ENCODE results near the gene GPR162. TPM values are rescaled to one million over a fixed set of nuclear protein-coding genes. Genes with fewer than 3 reads are reported as not detected.

The GPR162 gene
- total and polyA plus RNA-seq, 10 of the 15 experiments (the other 5 are each of a cell fraction or from before 2014, with no cell fraction given) = not detected

DNA sequence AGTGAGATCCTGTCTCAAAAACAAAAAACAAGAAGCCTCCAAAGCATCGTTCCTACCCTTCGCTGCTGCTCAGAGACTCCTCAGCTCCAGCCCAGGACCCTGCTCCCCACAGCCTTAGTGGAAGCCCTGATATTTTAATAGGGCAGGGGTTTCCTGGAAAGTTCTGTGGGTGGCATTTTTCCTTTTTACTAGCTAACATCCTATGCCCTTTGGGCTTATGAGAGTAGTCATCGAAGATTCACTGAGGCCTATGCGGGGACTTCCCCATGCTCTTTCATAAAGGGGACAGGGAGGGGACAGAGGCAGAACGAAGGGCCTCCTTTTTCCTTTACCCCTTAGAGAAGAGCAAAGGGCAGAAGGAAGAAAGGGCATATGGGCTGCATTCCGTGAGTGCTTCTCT lies 41.0 kb upstream of the GPR162 start:
- Histone ChIP-seq H3K27me3 (replicated peaks in 1 of 2; ENCODE audit: control insufficient read depth in 2 of 2, insufficient read depth in 2 of 2, low read length in 1 of 2) (no peaks in the 10 kb centered on the region), H3K36me3 (ENCODE audit: control insufficient read depth in 2 of 2, insufficient read depth in 2 of 2, low read length in 1 of 2) (no peaks in the 10 kb centered on the region), H3K9me3 (replicated peaks; ENCODE audit: control insufficient read depth, insufficient read depth, low read length) (no peaks in the 10 kb centered on the region), H3K4me1 (ENCODE audit: control insufficient read depth, insufficient read depth, low read length) (peaks cover 18% of the 10 kb centered on the region), H3K4me3 (no peak overlapping the region), H3K9ac (ENCODE audit: control insufficient read depth, insufficient read depth, low read length) (no peak overlapping the region), H2AFZ (ENCODE audit: control insufficient read depth, low read depth, low read length) (no peak overlapping the region), H3K79me2 (ENCODE audit: control insufficient read depth, insufficient read depth, low read length) (no peaks in the 10 kb centered on the region), H3K4me2 (ENCODE audit: control insufficient read depth, insufficient read depth) (no peak overlapping the region), H4K20me1 (ENCODE audit: control insufficient read depth, insufficient read depth) (no peaks in the 10 kb centered on the region), H3K27ac (ENCODE audit: control insufficient read depth, insufficient read depth) (no peak overlapping the region)
- POLR2A ChIA-PET = interaction anchor here (0.5 to 1.8 kb wide), 12 partner anchors 11 to 278 kb away, joined by 3 to 11 read pairs (median 3); partner anchors contain the start of genes CDCA3, MLF2 and PTMS
- intact Hi-C loops (cut with micrococcal nuclease; ENCODE audit: unreplicated experiment) = no loop called here
- in situ Hi-C loops (cut with MboI) = no loop called here
- FAIRE-seq = no peak
- CTCF ChIA-PET = interaction anchor here (0.6 to 12.7 kb wide), 17 partner anchors 9 to 270 kb away, joined by 3 to 221 read pairs (median 4); partner anchors contain the start of genes LAG3 and MLF2
- DNase-seq (ENCODE audit: low read depth, low spot score) = no peak
- SMC1A ChIA-PET (ENCODE audit: uncharacterized antibody, unreplicated experiment) = interaction anchor here (0.7 to 6.6 kb wide), 13 partner anchors 10 to 217 kb away, joined by 3 to 84 read pairs (median 4); partner anchors contain the start of gene MLF2
- RAD21 ChIA-PET (ENCODE audit: unreplicated experiment) = interaction anchor here (0.7 to 5.4 kb wide), 6 partner anchors 16 to 91 kb away, joined by 3 to 42 read pairs (median 3); partner anchors contain the start of genes CDCA3 and MLF2
- BruUV-seq (replicated peaks) = no TSS peak
- 33% methylated on average over 6 of the region's 6 CpGs for WGBS (ENCODE audit: insufficient coverage, insufficient replicate concordance, low lambda C conversion rate, missing lambda C conversion rate)
- ATAC-seq = no peak
- TF ChIP-seq BMI1 (IDR thresholded peaks at IDR 0.05; ENCODE audit: borderline replicate concordance) = no peak
- TF ChIP-seq, protein P1, sequence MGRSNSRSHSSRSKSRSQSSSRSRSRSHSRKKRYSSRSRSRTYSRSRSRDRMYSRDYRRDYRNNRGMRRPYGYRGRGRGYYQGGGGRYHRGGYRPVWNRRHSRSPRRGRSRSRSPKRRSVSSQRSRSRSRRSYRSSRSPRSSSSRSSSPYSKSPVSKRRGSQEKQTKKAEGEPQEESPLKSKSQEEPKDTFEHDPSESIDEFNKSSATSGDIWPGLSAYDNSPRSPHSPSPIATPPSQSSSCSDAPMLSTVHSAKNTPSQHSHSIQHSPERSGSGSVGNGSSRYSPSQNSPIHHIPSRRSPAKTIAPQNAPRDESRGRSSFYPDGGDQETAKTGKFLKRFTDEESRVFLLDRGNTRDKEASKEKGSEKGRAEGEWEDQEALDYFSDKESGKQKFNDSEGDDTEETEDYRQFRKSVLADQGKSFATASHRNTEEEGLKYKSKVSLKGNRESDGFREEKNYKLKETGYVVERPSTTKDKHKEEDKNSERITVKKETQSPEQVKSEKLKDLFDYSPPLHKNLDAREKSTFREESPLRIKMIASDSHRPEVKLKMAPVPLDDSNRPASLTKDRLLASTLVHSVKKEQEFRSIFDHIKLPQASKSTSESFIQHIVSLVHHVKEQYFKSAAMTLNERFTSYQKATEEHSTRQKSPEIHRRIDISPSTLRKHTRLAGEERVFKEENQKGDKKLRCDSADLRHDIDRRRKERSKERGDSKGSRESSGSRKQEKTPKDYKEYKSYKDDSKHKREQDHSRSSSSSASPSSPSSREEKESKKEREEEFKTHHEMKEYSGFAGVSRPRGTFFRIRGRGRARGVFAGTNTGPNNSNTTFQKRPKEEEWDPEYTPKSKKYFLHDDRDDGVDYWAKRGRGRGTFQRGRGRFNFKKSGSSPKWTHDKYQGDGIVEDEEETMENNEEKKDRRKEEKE (IDR thresholded peaks at IDR 0.05) = no peak
- TF ChIP-seq ZZZ3 (IDR thresholded peaks at IDR 0.05; ENCODE audit: control insufficient read depth, insufficient read length, low read depth) = no peak
- TF ChIP-seq, protein P2, sequence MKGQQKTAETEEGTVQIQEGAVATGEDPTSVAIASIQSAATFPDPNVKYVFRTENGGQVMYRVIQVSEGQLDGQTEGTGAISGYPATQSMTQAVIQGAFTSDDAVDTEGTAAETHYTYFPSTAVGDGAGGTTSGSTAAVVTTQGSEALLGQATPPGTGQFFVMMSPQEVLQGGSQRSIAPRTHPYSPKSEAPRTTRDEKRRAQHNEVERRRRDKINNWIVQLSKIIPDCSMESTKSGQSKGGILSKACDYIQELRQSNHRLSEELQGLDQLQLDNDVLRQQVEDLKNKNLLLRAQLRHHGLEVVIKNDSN (IDR thresholded peaks at IDR 0.05; ENCODE audit: borderline replicate concordance, extremely low read length, insufficient read depth, low read depth, low read length) = no peak
- TF ChIP-seq, protein P3, sequence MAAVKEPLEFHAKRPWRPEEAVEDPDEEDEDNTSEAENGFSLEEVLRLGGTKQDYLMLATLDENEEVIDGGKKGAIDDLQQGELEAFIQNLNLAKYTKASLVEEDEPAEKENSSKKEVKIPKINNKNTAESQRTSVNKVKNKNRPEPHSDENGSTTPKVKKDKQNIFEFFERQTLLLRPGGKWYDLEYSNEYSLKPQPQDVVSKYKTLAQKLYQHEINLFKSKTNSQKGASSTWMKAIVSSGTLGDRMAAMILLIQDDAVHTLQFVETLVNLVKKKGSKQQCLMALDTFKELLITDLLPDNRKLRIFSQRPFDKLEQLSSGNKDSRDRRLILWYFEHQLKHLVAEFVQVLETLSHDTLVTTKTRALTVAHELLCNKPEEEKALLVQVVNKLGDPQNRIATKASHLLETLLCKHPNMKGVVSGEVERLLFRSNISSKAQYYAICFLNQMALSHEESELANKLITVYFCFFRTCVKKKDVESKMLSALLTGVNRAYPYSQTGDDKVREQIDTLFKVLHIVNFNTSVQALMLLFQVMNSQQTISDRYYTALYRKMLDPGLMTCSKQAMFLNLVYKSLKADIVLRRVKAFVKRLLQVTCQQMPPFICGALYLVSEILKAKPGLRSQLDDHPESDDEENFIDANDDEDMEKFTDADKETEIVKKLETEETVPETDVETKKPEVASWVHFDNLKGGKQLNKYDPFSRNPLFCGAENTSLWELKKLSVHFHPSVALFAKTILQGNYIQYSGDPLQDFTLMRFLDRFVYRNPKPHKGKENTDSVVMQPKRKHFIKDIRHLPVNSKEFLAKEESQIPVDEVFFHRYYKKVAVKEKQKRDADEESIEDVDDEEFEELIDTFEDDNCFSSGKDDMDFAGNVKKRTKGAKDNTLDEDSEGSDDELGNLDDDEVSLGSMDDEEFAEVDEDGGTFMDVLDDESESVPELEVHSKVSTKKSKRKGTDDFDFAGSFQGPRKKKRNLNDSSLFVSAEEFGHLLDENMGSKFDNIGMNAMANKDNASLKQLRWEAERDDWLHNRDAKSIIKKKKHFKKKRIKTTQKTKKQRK (IDR thresholded peaks at IDR 0.05; ENCODE audit: low read depth, low read length) = no peak
- TF ChIP-seq RAD21 (IDR thresholded peaks at IDR 0.05; ENCODE audit: insufficient read depth, low read depth, low read length) = no peak
- TF ChIP-seq EED (IDR thresholded peaks at IDR 0.05; ENCODE audit: low read depth) = no peak
- no peak for TF ChIP-seq ZNF207 (IDR thresholded peaks at IDR 0.05; ENCODE audit: borderline replicate concordance)
- TF ChIP-seq SMAD5 (IDR thresholded peaks at IDR 0.05; ENCODE audit: low read depth) = no peak
- TF ChIP-seq RAD51 (IDR thresholded peaks at IDR 0.05) = no peak
- no peak for TF ChIP-seq YY1 (IDR thresholded peaks at IDR 0.05; ENCODE audit: low read depth, low read length)
- no peak for TF ChIP-seq ETV6 (conservative IDR thresholded peaks at IDR 0.05 in 1 of 2, IDR thresholded peaks at IDR 0.05 in 1 of 2; ENCODE audit: borderline replicate concordance in 1 of 2, low read depth in 1 of 2)

Measured in GM12878 (cell line).